HG03196 (cell line): Measurements from ENCODE around the gene FARSB.

ENCODE experiments used
- ATAC-seq: cut with Tn5 transposase; IDR thresholded peaks from one replicate; pipeline ENCODE4 v1.9.1; 2021; ENCODE audit not compliant: unreplicated experiment

FARSB gene

GRCh38 chr2:222668494-222669154 lies 12.7 kb upstream of the FARSB start:
- no peak for ATAC-seq

GRCh38 chr2:222663479-222663878 lies 7.6 kb upstream of the FARSB start:
- no peak for ATAC-seq

- ATAC-seq, result peak; percentile 17
These were observed 894 bp upstream of the FARSB start for GRCh38 chr2:222656526-222657446.

GRCh38 chr2:222653280-222653679 lies 2.6 kb downstream of the FARSB start:
- ATAC-seq, result no peak

GRCh38 chr2:222652491-222653255 lies 3.2 kb downstream of the FARSB start:
- ATAC-seq, result no peak

GRCh38 chr2:222651718-222652418 lies 4.0 kb downstream of the FARSB start:
- no peak for ATAC-seq

GRCh38 chr2:222649801-222650200 lies 6.1 kb downstream of the FARSB start:
- no peak for ATAC-seq

GRCh38 chr2:222646008-222646407 lies 9.9 kb downstream of the FARSB start:
- no peak for ATAC-seq

- no peak for ATAC-seq
These were observed 12.8 kb downstream of the FARSB start for GRCh38 chr2:222643134-222643533.

- no peak for ATAC-seq
These were observed 14.6 kb downstream of the FARSB start for GRCh38 chr2:222641336-222641735.

GRCh38 chr2:222637067-222637466 lies 18.8 kb downstream of the FARSB start:
- ATAC-seq, result no peak

- ATAC-seq, result no peak
These were observed 20.6 kb downstream of the FARSB start for GRCh38 chr2:222635295-222635694.

- no peak for ATAC-seq
These were observed 28.1 kb downstream of the FARSB start for GRCh38 chr2:222627764-222628163.

GRCh38 chr2:222623756-222624309 lies 32.1 kb downstream of the FARSB start:
- no peak for ATAC-seq

- no peak for ATAC-seq
These were observed 33.0 kb downstream of the FARSB start for GRCh38 chr2:222622910-222623309.

GRCh38 chr2:222621893-222622292 lies 34.0 kb downstream of the FARSB start:
- ATAC-seq, result no peak

- ATAC-seq, result no peak
These were observed 40.6 kb downstream of the FARSB start for GRCh38 chr2:222615320-222615719.

- peak; percentile 79 for ATAC-seq
These were observed 42.1 kb downstream of the FARSB start for GRCh38 chr2:222613715-222614331.

- ATAC-seq, result no peak
These were observed 44.2 kb downstream of the FARSB start for GRCh38 chr2:222611684-222612083.

- no peak for ATAC-seq
These were observed 45.1 kb downstream of the FARSB start for GRCh38 chr2:222610746-222611145.
